Activated T-cell treated with anti-CD3 and anti-CD28 coated beads, Interleukin-2, amount 50 U/mL, for 4 hours (primary cell): ENCODE data around the gene AFG3L2. TPM values are rescaled to one million over a fixed set of nuclear protein-coding genes. Genes with fewer than 3 reads are reported as not detected.
A peak's percentile ranks its signal among the peaks of the same experiment; 100 is the strongest.

ENCODE experiments used
- ATAC-seq, 2 donors: fragments of 200-7000 bp; cut with Tn5 transposase; one replicate each; pipeline ENCODE4 v1.10.0; 2021
- DNase-seq: peaks from one replicate; pipeline ENCODE4 v3.0.0-alpha.2; 2020
- H3K27me3 Mint-ChIP-seq: one replicate; pipeline ENCODE4 v1.8.0; 2021; ENCODE audit warnings: low read depth, mixed read lengths
- H3K36me3 Mint-ChIP-seq: one replicate; pipeline ENCODE4 v1.8.0; 2022; ENCODE audit warnings: mixed read lengths; ENCODE audit not compliant: insufficient read depth
- H3K4me1 Mint-ChIP-seq: one replicate; pipeline ENCODE4 v1.8.0; 2021; ENCODE audit warnings: low read depth, mixed read lengths
- H3K4me3 Mint-ChIP-seq: one replicate; pipeline ENCODE4 v1.8.0; 2021; ENCODE audit warnings: mild to moderate bottlenecking, moderate library complexity, mixed read lengths
- H3K9me3 Mint-ChIP-seq: one replicate; pipeline ENCODE4 v1.8.0; 2021; ENCODE audit warnings: mixed read lengths
- total RNA-seq, 3 donors: library from RNA; stranded (reverse); gene quantifications; one replicate each; pipeline ENCODE4 v1.2.1, GENCODE V29; 2021

Gene AFG3L2
- total RNA-seq, 3 donors from 2014 or later: 78.7 to 93.5 (median 88.3) TPM

DNA sequence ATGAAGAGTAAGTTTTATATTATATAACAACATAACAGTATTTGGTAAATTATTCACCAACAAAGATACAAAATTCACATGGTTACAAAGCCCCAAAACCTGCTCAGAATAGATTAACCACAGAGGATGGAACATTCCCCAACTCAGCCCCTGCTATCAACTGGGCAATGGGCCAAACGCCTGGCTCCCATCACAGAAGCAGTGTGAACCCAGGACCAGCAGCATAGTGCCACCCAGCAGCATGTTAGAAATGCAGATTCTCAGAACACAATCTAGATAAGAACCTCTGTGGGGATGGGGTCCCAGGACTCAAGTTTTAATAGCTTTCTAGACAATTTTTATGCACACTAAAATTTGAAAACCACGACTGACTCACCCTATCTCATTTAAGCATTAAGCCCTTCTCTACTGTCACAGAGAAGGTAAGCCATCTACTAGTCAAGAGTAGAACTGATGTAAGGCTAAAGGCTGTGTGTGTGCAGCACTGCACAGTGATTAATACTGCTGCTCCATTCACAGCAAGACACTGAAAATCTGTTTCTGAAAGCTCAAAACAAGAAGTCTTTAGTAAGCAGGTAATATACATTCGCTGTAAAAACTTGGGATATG lies 15.2 kb downstream of the AFG3L2 start:
- H3K27me3 Mint-ChIP-seq: no peaks in the 10 kb centered on the region
- ATAC-seq (peak in 1 of 2 donors; percentile 37), DNase-seq (no peak)
- H3K36me3 Mint-ChIP-seq: peaks cover 42% of the 10 kb centered on the region
- H3K4me1 Mint-ChIP-seq: no peaks in the 10 kb centered on the region
- no peaks in the 10 kb centered on the region for H3K9me3 Mint-ChIP-seq
- H3K4me3 Mint-ChIP-seq: no peak overlapping the region

DNA sequence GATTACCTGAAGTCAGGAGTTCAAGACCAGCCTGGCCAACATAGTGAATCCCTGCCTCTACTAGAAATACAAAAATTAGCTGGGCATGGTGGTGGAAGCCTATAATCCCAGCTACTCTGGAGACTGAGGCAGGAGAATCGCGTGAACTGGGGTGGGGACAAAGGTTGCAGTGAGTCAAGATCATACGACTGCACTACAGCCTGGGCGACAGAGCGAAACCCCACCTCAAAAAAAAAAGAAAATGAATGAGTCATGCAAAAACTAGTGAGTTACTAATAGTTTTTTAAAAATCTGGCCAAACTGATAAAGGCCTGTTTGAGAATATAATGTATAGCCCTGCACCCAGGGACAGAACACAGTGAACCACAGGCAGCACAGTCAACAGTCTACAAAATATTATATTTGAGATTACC lies 17.5 kb downstream of the AFG3L2 start:
- H3K36me3 Mint-ChIP-seq: peaks cover 44% of the 10 kb centered on the region
- H3K4me3 Mint-ChIP-seq: no peak overlapping the region
- no peaks in the 10 kb centered on the region for H3K9me3 Mint-ChIP-seq
- no peak for ATAC-seq
- no peak for DNase-seq
- no peaks in the 10 kb centered on the region for H3K4me1 Mint-ChIP-seq
- H3K27me3 Mint-ChIP-seq: no peaks in the 10 kb centered on the region

DNA sequence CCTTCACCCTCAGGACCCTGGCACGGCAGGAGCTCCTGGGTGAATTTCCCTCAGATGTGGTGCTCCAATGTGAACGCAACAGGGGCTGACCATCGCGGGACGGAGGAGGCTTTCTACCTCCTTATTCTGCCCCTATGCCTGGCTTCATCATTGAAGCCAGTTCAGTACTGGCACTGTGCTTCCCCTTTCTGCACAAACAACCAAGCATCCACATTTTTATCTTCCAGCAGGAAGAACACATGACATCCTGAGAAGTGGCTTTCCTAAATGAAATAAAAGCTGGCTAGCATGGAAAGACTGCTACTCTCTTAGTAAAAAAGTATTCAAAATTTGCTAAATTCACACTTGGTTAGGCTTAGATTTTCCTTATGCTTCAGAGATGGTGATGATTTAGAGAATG lies 24.8 kb downstream of the AFG3L2 start:
- Mint-ChIP-seq H3K9me3 (no peaks in the 10 kb centered on the region), H3K4me1 (no peaks in the 10 kb centered on the region), H3K4me3 (no peak overlapping the region), H3K27me3 (no peaks in the 10 kb centered on the region), H3K36me3 (peaks cover 50% of the 10 kb centered on the region)
- DNase-seq: no peak
- no peak for ATAC-seq

DNA sequence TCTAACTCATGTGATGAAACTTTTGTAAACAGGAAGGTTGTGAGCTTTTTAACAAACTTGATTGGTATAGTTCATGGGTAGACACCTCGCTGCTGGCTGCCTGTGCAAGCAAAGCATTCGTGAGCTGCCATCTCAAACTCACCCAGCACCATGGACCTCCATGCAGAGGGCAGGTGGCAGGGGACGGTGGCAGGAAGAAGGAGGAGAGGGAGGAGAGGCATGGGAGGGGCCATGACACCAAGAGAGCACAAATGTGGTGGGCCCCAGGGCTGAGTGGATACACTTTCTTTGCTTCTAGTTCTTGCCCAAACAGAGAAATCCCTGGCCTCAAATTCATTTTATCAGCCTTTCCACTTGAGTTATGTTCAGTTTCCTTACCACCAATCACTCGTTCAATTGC lies 29.1 kb downstream of the AFG3L2 start:
- Mint-ChIP-seq H3K9me3 (no peaks in the 10 kb centered on the region), H3K4me3 (no peak overlapping the region), H3K4me1 (no peaks in the 10 kb centered on the region), H3K36me3 (peaks cover 48% of the 10 kb centered on the region), H3K27me3 (no peaks in the 10 kb centered on the region)
- ATAC-seq (no peak), DNase-seq (no peak)

DNA sequence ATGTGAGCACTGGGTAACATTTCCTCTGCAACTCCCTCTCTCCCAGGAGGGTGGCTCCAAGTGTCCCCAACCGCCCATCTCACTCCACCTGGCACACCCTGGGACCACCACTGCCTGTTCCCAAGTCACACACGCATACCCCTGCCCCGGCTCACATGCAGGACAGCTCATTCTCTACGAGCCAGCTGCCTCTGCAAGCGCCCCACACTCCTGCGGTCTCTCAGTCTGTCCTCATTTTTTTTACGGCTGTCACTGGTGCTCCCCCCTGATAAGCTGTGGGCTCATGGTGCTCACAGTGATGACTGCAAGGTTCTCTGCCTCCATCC lies 30.8 kb downstream of the AFG3L2 start:
- ATAC-seq: no peak
- Mint-ChIP-seq H3K9me3 (no peaks in the 10 kb centered on the region), H3K4me3 (no peak overlapping the region), H3K4me1 (no peaks in the 10 kb centered on the region), H3K36me3 (peaks cover 55% of the 10 kb centered on the region), H3K27me3 (no peaks in the 10 kb centered on the region)
- no peak for DNase-seq

DNA sequence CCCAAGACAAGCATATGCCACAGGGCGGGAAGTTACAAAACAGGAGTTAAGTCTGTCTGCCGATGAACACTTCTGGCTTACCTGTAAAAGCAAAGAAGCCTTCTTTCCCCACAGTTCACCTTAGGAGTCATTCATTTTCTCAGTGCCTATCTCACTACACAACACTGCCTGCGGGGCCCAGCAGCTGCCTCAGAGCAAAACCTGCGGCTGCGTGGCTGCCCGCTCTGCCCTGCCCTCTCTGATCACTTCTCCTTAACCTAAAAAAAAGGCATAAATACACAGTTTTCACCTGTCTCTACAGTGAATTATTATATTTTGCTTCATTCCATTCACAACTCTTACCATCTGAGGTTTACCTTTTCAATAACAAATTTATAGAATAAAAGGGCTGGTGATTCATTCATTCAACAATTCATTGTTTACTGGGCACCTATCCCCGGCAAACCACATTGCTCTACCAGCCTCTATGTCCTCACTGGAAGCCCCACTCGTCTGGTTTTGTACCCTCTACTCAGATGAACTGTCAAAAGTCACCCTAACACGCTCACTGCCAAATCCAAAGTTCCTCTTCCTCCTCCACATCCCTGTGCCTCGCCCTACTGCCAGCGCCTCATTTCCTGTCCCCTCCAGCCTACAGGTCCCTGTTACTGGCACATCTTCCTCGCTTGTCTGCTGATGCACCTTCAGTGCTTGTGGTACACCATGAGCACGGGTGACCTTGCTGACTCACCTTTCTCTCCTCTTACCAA lies 31.4 kb downstream of the AFG3L2 start:
- no peaks in the 10 kb centered on the region for H3K9me3 Mint-ChIP-seq
- DNase-seq (no peak), ATAC-seq (no peak)
- peaks cover 49% of the 10 kb centered on the region for H3K36me3 Mint-ChIP-seq
- no peaks in the 10 kb centered on the region for H3K4me1 Mint-ChIP-seq
- no peaks in the 10 kb centered on the region for H3K27me3 Mint-ChIP-seq
- H3K4me3 Mint-ChIP-seq: no peak overlapping the region

DNA sequence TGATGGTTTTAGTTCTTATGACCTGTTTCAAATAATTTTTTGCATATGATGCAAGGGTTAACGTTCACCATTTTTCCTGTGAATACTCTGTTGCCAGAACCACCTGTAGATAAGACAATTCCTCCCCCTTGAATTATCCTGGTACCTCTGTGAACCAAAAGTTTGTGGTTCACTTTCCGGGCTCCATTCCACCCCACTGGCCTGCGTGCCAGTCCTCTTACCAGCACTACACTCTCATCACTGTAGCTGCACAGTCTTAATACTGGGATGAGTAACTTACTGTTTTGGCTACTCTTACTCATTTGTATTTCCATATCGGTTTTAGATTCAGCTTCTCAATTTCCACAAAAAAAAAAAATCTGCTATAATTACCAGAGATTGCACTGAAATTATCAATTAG lies 34.4 kb downstream of the AFG3L2 start:
- DNase-seq (no peak), ATAC-seq (no peak)
- Mint-ChIP-seq H3K4me3 (no peak overlapping the region), H3K4me1 (no peaks in the 10 kb centered on the region), H3K27me3 (no peaks in the 10 kb centered on the region), H3K36me3 (peaks cover 40% of the 10 kb centered on the region), H3K9me3 (no peaks in the 10 kb centered on the region)

DNA sequence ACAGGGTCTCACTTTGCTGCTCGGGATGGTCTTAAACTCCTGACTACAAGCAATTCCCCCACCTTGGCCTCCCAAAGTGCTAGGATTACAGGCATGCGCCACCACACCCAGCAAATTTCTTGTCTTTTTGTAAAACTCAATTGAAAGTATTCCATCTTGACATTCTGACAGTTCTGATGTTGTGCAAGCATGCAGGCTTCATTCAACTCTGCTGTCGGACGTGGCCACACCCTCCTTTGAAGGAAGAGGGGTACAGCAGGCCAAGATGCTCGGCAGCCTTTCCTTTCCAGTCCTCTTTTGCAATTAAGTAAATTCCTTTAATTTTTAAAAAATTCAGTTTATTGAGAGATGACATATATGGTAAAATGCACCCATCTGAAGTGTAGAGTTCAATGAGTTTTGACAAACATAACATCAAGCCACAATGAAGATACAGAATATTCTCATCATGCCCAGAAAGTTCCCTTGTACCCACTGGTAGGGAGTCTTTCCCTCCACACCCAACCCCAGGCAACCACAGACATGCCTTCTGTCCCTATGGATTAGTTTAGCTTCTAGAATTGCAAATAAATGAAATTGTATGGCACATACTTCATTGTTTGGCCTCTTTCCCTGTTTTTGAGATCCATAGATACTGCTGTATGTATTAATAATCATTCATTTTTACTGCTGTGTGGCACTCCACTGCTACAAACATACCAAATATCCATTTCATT lies 35.9 kb downstream of the AFG3L2 start:
- no peak overlapping the region for H3K4me3 Mint-ChIP-seq
- DNase-seq (no peak), ATAC-seq (no peak)
- H3K36me3 Mint-ChIP-seq: peaks cover 44% of the 10 kb centered on the region
- H3K4me1 Mint-ChIP-seq: no peaks in the 10 kb centered on the region
- no peaks in the 10 kb centered on the region for H3K27me3 Mint-ChIP-seq
- no peaks in the 10 kb centered on the region for H3K9me3 Mint-ChIP-seq

DNA sequence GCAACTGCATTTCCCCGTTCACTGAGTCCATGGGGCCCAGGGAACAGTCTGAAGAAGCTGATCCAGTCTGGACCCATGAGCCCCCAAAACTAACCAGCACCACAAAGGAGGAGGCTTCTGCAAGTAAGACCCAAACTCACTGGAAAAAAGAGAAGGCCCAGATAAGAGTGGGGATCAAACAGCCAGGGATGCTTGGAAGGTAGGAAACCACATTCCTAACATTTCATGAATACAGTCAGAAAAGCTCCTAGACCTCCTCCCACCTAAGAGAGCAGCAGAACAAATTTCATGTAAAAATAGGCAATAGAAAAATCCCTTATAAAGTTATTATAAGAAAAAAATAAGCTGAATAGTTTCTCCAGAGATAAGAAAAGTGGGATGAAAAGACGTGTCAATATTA lies 38.6 kb downstream of the AFG3L2 start:
- no peaks in the 10 kb centered on the region for H3K4me1 Mint-ChIP-seq

DNA sequence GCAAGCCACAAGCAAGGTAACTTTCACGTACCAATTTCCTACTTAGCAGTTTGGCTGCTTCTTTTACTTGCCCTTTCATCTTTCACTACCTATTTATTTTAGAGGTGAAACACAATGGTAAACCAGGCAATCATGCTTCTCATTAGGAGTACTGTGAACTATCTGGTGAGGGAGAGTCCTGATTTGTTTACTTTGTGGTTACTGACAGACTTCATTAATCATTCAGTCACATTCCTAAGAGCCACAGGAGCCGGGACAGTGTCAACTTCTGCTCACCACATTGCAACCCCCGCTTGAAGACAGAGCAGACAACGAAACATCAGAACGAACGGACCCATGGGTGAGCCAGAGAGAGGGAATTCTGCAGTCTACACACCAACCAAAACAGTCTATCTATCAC lies 40.1 kb downstream of the AFG3L2 start:
- H3K4me1 Mint-ChIP-seq: no peaks in the 10 kb centered on the region
- DNase-seq (no peak), ATAC-seq (no peak)
- no peaks in the 10 kb centered on the region for H3K9me3 Mint-ChIP-seq
- H3K27me3 Mint-ChIP-seq: no peaks in the 10 kb centered on the region
- peaks cover 35% of the 10 kb centered on the region for H3K36me3 Mint-ChIP-seq
- no peak overlapping the region for H3K4me3 Mint-ChIP-seq

More for the DNA sequence above, 38.6 kb downstream of the AFG3L2 start:
- Mint-ChIP-seq H3K4me3 (no peak overlapping the region), H3K36me3 (peaks cover 48% of the 10 kb centered on the region), H3K27me3 (no peaks in the 10 kb centered on the region), H3K9me3 (no peaks in the 10 kb centered on the region)
- no peak for ATAC-seq
- no peak for DNase-seq

DNA sequence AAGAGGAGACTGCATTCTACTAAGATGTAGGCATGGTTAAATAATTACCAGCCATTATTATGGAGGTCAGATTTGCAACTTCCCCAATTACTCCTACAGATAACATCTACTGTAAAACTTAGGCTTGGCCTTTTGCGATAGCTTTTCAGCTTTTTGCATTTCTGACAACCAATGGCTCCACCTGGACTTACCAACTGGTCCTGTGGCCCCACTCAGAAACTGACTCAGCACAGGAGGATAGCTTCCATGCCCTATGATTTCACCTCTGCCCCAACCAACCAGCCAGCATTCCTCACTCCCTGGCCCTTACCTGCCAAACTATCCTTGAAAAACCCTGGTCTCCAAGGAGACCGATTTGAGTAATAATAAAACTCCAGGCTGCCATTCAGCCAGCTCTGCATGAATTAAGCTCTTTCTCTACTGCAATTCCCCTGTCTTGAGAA lies 40.8 kb downstream of the AFG3L2 start:
- no peak for DNase-seq
- no peak for ATAC-seq
- no peaks in the 10 kb centered on the region for H3K27me3 Mint-ChIP-seq
- no peak overlapping the region for H3K4me3 Mint-ChIP-seq
- peaks cover 34% of the 10 kb centered on the region for H3K36me3 Mint-ChIP-seq
- H3K9me3 Mint-ChIP-seq: no peaks in the 10 kb centered on the region
- H3K4me1 Mint-ChIP-seq: no peaks in the 10 kb centered on the region

DNA sequence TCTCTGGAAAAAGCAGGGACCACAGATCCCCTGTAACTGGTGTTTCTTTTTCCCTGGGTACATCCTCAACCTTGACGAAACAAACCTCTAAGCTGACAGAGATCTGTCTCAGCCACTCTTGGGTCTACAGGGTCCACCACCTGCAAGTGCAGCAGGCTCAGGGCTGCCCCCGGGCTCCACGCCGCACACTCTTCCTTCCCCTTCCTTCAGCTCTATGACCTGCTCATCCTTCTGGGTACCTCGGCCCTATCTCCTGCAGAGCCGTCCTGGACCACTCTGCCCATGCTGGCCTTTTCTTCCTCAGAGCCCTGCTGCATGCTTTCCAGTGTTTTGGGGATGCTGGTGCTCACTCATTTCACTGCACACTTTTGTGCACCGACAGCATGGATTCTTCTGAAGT lies 41.5 kb downstream of the AFG3L2 start:
- peaks cover 36% of the 10 kb centered on the region for H3K36me3 Mint-ChIP-seq

DNA sequence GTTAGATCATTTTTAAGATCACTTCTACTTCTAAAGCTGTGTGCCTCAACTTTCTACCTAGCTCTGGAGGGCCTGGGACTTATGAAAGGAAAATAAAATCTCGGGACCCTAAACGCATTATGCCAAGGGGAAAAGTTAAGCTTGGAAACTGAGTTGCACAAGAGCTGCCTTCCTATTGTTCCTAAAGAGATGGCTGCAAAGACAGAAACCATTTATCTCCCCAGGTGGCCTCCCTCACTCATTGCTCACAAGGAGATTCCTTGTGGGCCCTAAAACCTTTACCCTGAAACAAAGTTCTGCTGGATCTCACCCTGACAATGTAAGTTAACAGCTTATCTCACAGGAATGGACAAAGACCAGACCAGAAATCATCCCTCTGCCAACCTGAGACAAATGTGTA lies 42.2 kb downstream of the AFG3L2 start:
- Mint-ChIP-seq H3K4me3 (no peak overlapping the region), H3K27me3 (no peaks in the 10 kb centered on the region), H3K36me3 (peaks cover 33% of the 10 kb centered on the region)

More for the DNA sequence above, 41.5 kb downstream of the AFG3L2 start:
- Mint-ChIP-seq H3K4me1 (no peaks in the 10 kb centered on the region), H3K9me3 (no peaks in the 10 kb centered on the region), H3K4me3 (no peak overlapping the region), H3K27me3 (no peaks in the 10 kb centered on the region)
- DNase-seq (no peak), ATAC-seq (no peak)

DNA sequence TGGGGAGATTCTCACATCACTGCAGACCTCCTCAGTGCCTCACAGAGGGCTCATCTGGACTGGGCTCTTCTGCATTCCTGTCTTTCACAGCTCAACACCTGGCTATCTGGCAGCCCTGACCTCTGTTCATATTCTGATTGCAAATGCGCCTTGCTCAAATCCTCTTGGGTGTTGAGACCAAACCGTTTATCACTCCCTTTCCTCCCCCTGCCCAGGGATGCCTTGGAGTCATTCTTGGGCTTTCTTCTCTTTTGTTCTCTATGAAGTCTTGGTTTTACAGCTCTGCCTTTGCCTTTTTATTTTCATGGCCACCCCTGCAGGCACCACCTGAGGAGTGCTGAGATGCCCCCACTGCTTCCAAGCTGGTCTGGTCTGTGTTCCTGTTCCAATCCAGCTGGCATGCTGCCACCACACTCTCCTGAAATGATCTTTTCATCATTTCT lies 42.6 kb downstream of the AFG3L2 start:
- DNase-seq: no peak
- ATAC-seq: no peak
- Mint-ChIP-seq H3K36me3 (peaks cover 35% of the 10 kb centered on the region), H3K27me3 (no peaks in the 10 kb centered on the region), H3K9me3 (no peaks in the 10 kb centered on the region), H3K4me3 (no peak overlapping the region), H3K4me1 (no peaks in the 10 kb centered on the region)

More for the DNA sequence above, 42.2 kb downstream of the AFG3L2 start:
- H3K4me1 Mint-ChIP-seq: no peaks in the 10 kb centered on the region
- ATAC-seq (no peak), DNase-seq (no peak)
- H3K9me3 Mint-ChIP-seq: no peaks in the 10 kb centered on the region
